ENCODE data around the gene GZMH.
"Not testable (repeated sequence)": the region's sequence is repeated elsewhere in the genome, so short reads cannot be mapped to it uniquely, and the experiment has no call there.

GZMH gene, protein sequence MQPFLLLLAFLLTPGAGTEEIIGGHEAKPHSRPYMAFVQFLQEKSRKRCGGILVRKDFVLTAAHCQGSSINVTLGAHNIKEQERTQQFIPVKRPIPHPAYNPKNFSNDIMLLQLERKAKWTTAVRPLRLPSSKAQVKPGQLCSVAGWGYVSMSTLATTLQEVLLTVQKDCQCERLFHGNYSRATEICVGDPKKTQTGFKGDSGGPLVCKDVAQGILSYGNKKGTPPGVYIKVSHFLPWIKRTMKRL

GRCh38 chr14:24609655-24610344 is at the start of gene GZMH:
GZMH (minus strand) TSS chr14:24609685; CDS start chr14:24609613, 72 bp downstream.
- no peak for DNase-seq

GRCh38 chr14:24648361-24648760 is 38.9 kb upstream of the GZMH start:
- not testable (repeated sequence) for DNase-seq

DNA sequence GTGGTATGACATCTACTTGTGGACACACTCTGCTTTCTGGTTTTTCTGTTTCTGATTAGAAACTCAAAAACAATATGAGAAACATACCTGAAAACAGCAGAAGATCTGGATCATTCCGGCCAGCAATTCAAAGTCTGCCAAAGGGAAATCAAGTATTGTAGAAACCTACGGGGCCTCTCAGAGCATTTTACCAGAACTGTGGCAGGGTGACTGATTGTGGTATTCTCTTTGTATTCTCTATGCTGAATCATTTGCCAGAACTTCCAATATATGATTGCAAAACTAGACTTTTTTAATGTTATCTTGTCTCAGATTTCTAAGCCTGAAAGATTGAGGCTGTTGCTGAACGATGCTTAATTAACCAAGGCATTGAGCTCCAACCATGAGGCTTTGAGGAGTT is 30.4 kb upstream of the GZMH start:
- DNase-seq: no peak

DNA sequence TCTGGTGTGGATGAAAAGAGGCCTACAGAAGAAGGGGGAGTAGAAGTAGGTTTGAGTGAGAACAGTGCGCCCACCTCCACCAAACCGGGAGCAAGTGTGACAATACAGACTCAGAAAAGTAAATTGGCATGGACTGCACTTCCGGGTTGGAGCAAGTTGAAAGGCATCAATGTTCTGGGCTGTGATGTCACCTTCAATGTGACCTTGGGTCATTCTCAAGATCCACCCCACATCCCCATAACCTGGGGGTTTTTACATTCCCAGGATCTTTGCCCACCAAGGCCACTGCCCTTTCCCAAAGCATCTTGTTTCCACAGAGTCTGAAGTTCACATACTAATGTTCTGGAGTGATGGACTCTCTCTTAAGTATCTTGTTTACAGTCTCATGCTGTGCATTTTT is 29.8 kb upstream of the GZMH start:
- no peak for DNase-seq

- DNase-seq: no peak
Measured at GRCh38 chr14:24634158-24634557, 24.7 kb upstream of the GZMH start, which contains the start of gene GZMB. GZMB (minus strand) TSS chr14:24634190; CDS start chr14:24634160, 30 bp downstream.

DNA sequence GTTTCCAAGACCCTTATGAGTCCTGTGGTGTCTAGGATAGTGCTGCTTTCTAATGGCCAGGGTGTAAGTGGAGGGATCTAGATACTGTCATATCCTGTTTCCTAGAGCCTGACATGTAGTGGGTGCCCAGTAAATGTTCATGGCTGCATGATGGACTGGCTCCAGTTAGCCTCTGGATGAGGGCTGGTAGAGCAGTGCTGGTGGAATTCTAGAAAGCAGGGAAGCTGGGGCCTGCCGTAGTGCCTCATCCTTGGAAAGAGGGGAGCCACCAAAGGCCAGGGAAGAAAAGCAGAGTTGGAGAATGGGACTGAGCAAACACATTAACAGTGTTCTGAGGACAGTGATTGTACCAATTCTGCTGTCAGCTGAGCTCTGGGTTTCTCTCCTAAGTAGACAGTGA is 23.9 kb upstream of the GZMH start:
- DNase-seq: no peak

- no peak for DNase-seq
Measured at GRCh38 chr14:24632761-24633160, 23.3 kb upstream of the GZMH start.

- DNase-seq: no peak
Measured at GRCh38 chr14:24632336-24632735, 22.9 kb upstream of the GZMH start.

- DNase-seq: no peak
Measured at GRCh38 chr14:24631749-24632335, 22.4 kb upstream of the GZMH start.

DNA sequence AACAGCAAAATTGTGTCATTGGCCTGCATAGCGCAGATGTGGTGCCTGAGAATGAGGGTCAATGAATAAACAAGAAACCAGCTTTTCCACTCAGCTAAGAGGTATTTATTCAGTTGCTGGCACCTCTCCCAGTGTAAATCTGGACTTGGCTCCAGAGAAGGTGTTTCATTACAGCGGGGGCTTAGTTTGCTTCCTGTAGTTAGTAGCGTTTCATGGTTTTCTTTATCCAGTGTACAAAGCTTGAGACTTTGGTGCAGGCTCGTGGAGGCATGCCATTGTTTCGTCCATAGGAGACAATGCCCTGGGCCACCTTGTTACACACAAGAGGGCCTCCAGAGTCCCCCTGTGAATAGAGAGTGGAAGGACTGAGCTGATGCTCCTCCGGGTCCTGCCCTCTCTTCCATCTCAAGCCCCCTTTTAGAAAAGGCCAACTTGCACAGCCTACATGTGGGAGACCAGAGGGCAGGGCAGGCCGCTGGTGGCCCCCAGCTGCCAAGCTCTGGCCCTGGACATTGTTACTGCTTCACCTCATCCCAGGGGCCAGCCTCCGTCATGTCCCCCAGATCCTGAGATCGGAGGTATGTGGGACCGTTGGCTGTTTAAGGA is 21.5 kb upstream of the GZMH start:
- DNase-seq: peak; percentile 3

DNA sequence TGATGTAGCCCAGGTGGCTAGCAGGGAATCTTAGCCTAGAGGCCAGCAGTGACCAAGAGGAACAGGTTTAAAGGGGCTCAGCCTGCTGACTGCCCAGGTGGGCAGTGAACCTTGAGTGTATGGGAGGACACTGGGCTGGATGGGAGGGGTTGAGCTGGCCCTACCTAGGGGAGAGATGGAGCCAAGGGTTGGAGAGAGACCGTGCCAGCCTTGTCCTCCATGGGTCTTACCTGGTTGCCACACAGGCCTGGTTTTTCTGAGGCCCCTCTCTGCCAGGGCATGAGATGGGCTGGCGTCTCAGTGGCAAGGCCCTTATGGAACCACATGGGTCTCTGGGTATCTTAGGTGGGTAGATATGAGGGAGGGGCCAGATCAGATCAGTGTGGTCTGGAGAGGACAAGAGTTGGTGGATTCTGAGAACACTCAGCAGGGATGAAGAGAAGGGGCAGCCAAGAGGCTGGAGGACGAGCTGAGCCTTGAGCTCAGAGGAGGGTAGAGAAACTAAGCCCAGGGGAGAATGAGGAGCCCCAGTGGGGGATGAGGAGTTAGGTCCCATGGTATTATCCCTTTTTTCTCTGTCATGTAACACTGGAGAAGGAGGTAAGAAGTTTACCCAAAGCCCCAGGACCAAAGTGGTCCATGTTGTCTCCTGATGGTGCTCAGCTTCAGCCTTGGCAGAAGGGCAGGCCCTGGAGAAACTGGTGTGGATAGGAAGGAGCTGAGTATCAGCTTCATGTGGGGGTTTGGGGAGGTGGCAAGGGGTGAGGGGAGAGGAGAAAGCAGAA is 20.8 kb upstream of the GZMH start:
- DNase-seq: no peak

DNA sequence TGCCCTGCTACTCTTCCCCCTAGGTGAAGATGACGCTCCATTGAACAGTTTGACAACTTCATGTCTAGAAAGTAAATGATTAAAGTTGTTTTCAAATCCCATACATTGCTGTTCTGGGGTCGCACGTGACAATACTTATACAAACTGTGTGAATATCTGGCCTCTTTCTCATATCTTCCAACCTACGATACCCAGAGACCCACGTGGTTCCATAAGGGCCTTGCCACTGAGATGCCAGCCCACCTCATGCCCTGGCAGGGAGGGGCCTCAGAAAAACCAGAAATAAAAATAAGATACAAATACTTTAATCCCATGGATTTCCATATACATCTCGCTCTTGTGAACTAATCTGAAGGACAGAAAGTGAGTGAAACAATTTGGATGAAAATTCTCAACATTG is 20.0 kb upstream of the GZMH start:
- no peak for DNase-seq

- no peak for DNase-seq
Measured at GRCh38 chr14:24613747-24614146, 4.3 kb upstream of the GZMH start.

DNA sequence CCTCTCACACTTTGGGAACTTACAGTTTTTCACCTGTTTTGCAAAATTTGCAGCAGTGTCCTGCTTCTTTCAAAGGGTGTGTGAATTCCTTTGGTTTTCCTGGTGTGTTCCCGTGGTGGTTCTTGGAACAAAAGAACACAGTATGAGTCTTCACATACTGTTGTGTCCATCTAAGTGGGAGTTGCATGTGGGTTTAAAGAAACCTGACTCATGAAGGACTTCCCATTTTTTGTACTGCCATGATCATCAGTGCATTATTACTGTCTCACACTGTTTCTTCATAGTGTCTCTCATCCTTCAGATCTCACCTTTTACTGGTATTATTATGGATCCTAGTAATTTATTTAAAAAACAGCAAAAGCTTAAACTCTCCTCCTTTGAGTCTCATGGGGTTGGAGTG is 3.8 kb upstream of the GZMH start:
- no peak for DNase-seq

DNA sequence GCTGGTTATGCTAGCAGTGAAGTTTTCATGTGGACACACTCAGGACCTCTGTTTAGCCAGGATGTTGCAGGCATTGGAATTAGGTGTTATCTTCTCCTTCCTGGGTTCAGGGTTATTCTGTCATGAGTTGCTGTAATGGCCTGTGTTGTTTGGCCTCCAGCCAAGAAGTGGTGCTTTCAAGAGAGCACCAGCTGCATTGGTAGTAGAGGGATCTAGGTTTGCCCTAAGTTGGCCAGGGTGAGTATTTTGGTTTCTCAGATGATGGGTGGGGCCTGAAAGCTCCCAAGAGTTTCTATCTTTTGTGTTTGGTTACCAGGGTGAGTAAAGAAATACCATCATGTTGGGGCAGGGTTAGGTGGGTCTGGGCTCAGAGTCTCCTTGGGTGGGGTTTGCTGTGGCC is 2.7 kb upstream of the GZMH start:
- no peak for DNase-seq

DNA sequence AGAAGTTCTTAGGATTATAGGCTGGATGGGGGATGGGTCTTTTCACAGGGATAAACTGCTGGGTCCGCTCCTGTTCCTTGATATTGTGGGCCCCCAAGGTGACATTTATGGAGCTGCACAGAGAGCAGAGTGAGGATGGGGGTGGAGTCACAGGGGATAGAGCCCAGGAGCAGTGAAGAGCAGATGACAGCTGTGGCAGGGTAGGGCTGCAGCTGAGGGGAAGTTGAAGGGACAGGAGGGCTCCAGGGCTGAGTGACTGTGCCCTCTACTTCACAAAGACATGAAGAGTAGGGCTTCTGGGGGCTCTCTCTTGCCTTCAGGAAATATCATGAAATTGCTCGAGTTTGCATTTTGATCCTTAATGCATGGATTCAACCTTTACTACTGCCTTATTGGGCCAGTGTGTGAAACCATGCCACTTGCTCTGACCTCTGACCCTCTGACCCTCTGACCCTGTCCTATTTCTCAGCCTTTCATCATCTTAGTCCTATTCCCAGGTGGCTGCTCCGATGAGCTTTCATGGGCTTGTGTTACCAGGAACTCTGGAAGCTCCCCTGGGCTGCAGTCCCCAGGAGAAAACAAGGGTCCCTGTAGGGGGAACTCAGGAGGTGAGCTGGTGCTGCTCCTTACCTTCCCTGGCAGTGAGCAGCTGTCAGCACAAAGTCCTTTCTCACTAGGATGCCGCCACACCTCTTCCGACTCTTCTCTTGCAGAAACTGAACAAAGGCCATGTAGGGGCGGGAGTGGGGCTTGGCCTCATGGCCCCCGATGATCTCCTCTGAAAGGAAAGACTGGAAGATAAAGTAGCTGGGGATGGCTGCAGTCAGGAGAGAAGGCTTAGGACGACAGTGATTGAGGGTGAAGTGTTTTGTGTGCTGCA is 1.6 kb downstream of the GZMH start:
- DNase-seq: no peak

DNA sequence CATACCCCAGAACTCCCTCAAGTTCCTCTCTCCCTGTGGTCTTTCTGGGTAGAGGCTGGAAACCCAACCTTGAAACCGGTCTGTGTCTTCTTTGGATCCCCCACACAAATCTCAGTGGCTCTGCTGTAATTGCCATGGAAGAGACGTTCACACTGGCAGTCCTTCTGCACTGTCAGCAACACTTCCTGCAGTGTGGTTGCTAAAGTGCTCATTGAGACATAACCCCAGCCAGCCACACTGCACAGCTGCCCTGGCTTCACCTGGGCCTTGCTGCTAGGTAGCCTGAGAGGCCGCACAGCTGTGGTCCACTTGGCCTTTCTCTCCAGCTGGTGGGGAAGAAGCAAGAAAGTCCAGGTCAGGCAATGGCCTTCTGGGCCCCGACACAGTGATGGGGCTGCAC is 2.4 kb downstream of the GZMH start:
- no peak for DNase-seq

- DNase-seq: no peak
Measured at GRCh38 chr14:24606297-24606696, 3.2 kb downstream of the GZMH start.

DNA sequence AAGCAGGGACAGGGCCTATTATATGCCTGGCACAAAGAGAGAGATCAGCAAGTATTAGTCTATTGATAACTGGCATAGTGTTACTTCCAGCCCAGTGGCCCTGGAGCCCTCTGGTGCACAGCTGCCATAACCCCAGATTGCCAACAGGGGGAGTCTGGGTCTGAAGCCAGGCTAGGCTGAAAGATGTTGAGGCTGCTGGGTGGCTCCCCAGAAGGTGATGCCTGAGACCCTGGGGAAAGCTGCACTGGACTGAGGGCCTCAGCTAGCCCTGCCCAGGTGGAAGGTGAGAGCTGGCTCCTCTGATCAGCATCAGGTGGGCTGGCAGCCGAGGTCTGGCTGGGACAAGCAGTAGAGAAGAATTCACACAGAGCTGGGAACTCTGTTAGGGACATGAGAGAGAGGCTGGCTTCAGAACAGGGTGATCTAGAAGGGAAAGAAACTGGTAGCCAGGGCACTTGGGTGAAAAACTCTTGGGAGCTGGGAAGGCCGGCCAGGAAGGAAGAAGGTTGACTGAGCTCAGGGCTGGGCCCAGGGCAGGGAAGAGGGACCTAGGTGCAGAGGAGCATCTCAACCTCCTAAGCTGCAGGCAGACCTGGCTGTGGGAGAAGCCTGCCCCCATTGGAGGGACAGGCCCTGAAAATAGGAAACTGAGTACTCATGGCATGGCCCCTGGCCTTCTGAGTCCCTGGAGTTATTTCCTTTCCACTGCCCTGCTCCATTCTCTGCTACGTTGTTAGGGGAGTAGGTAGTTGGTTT is 3.9 kb downstream of the GZMH start:
- no peak for DNase-seq

- DNase-seq: no peak
Measured at GRCh38 chr14:24597403-24597802, 12.1 kb downstream of the GZMH start.

Measured in fibroblast of upper back skin (primary cell).